A204.1 (cell line): ENCODE results near the gene PTPRN2.
"Not testable (repeated sequence)": the region's sequence is repeated elsewhere in the genome, so short reads cannot be mapped to it uniquely, and the experiment has no call there.

ENCODE experiments used
- FAIRE-seq: peaks from 2 replicates; lab custom pipeline; 2012; peaks lifted over from hg19 to GRCh38; lab: Jason Lieb, UNC

The PTPRN2 gene

DNA sequence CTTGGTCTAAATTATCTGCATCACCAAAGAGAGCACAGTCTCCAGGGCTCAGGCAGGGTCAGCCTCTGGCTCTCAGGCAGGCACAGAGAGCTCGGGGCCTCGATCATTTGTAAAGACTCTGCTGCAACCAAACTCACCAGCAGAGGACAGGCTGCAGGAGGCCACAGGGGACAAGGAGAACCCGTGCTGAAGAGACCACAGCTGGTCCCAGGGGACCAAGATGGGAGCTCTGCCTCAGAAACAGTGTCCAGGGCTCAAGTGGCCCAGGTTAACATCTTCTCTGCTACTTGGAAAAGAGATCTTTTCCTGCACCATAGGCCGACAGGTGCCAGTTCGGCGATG is 543.2 kb downstream of the PTPRN2 start:
- no peak for FAIRE-seq

DNA sequence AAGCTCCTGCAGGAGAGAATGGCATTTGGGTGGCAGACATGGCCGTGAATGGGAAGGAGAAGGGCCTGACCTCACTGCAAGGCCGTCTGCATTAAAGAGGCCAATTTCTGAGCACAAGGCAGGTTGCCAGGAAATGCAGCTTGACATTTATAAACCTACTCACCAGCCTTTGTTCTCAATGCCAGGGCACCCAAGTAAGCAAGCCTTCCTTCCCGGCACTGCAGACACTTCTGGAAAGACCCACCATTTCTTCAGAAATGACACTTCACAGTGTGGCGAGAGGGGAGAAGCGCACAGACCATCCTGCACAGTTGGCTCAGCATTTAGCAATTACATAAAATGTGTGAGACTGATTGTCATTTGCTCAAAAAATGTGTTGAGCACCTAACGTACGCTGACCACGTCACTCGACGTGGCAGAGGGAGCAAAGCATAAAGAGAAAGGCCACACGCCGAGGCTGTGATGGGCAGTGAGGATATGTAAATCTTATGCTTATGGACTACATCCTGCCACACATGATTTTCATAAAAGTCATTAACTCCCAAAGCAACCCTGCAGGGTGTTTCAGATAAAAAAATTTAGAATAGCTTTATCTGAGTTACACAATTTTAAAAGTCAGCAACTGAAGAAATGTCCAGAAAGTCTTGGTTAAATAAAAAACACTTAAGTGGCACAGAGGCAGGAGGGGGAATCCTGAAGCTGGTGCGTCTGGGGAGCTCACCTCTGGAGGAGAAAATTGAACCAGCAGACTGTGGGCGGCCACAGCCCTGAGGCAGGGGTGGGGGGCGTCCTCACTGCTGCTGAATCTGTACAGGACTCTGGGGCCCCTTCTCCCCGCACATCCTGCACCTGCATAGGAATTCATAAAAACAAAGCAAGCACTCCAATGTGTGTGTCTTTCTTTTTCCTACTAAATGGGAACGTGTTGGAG is 543.8 kb downstream of the PTPRN2 start:
- no peak for FAIRE-seq

DNA sequence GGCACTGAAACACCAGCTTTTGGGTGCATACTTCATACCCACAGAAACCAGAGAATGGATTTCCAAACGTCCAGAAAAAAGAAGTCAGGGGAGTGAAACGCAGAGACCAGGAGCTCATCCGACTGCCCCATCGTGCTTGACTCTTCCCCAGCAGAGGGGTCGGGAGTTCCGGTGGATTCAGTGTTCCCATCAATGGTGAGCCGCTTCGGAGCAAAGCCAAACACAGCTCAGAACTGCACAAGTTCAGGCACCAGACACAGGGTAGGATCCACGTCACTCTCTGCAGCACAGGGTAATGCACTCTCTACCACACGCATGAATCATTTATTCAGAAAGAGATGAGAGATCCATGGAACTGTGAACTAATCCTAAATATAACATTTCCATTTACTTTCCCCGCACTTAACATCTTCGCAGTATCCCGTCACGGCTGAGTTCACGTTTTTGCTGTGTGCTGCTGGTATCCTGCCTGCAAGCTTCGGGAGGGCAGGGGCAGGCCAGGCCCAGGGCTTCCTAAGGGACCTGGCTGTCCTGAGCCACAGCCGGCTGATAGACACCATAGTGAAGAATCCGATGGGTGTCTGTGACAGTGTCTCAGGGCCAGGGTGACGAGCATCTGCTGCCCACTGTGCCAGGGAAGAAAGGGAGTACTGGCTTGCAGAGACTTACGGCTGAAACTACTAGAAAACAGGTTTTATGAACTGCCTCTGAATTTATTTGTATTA is 545.3 kb downstream of the PTPRN2 start:
- FAIRE-seq = no peak

DNA sequence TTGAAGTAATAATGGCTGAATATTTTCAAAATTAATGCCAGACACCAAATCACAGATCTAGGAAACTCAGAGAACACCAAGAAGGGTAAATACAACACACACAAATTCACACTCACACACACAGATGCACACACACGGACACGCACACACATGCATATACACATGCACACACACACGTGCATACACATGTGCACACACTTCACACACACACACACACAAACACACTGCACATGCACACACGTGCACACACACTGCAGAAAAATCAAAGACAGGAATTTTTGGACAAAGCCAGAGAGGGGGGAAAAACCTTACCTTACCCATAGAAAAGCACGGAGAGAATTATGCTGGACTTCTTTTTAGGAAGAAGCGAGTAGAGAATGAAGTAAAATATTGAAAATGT is 547.4 kb downstream of the PTPRN2 start:
- no peak for FAIRE-seq

DNA sequence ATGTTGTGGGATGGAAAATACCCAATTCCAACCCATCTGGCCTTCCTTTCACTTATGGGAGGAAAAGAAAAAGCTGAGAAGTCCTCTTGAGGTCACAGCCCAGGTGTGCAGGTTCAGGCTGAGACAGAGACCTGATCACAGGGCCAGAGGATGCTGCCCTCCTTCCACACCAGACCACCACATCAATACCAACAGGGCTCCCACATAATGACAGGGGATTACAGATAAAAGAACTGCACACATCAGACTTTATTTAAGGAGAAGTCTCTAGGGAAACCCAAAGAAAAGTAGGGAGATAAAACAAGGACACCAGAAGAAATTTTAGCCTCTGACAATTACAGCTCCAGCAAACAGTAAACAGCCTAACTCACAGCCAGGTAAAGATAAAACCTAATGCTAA is 548.4 kb downstream of the PTPRN2 start:
- FAIRE-seq = no peak

DNA sequence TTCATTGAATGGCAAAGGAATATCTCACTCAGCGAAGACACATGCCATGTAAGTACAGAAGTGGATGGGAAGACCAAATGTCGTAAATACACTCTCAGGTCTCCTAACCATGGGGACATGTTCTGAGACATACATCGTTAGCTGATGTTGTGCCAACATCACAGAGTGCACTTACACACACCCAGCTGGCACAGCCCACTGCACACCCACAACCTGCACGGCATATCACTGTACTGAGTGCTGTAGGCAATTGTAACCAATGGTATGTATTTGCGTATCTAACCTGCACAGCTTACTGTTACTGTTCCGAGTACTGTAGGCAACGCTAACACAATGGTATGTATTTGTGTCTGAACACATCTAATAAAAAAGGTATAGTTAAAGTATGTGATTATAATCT is 550.4 kb downstream of the PTPRN2 start:
- FAIRE-seq = no peak

DNA sequence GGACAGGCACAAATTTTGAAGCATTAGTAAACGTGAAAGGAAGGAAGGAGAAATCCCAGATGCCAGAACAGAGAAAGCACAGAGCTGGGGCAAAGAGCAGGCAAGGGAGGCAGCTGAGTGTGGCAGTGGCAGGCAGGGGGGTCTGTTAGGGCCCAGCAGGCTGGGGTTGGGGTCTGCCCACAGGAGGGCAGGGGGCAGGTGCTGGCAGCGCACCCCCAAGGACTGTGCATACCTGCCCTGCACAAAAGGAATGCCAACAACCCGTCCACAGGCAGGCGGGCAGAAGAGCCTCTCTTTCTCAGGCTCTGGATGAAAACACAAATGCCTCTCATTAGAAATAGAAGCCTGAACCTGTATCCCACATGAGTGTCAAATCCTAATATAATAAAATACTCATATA is 552.3 kb downstream of the PTPRN2 start:
- FAIRE-seq = no peak

DNA sequence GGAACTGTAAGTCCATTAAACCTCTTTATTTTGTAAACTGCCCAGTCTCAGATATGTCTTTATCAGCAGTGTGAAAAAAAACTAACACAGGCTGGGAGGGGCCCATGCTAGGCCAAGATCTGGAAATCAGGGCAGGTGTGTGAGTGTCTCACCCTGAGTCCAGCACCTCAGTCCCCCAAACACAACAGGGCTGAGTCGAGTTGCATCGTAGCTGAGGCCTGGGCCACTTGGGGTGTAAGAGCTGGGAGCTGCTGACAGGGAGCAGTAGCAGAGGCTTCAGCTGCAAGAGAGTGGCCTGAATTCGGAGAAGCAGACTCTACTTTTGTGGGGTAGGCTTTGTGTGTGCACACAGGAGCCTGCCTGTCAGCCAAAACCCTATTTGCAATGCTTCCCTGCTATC is 553.1 kb downstream of the PTPRN2 start:
- no peak for FAIRE-seq

DNA sequence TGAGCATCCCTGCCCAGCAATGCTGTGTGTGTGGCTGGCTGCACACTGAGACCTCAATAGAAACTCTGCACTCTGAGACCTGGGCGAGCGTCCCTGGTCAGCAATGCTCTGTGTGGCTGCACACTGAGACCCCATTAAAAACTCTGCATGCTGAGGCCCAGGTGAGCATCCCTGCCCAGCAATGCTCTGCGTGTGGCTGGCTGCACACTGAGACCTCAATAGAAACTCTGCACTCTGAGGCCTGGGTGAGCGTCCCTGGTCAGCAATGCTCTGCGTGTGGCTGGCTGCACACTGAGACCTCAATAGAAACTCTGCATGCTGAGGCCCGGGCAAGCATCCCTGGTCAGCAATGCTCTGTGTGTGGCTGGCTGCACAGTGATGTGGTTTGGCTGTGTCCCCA is 553.7 kb downstream of the PTPRN2 start:
- not testable (repeated sequence) for FAIRE-seq

DNA sequence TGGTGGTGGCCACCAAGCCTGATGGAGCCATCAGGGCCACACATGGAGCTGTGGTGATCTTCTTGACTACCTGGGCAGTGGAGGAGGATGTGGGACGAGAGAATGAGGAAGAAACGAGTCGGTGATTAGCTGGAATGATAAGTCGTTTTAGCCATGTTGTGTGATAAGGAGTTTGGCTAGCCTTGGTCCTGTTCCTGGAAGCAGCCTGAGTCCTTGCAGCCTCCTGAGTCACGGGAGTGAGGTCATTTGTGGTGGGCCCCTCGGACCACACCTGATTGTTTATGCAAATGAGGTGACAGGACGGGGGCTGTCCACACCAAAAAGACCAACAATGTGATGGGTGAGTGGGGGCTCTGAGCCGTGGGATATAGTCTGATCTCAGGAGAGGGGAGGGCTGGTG is 554.4 kb downstream of the PTPRN2 start:
- no peak for FAIRE-seq

DNA sequence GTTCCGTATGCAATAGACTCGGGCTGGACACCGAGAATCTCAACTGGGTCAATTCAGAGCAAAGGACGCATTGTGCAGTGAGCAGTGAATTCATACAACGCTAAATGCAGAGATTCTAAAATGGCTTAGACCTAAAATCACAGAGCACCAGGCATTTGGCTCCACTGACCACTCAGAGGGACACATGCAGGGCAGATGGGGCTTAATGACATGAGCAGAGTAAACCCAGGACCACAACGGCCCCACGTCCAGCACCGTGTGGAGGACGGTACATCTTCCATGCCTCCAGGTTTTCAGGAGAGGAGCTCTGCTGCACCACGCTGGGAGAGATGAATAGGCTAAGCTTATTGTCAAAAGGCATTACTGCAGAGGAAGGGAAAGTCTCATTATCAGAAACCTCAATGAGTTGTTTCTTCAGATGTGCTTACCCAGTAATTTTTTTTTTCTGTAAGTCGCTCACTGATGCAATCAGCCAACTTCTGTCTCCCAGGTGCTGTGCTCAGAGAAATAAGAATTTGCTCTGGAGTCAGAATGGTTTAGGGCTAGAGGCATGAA is 555.0 kb downstream of the PTPRN2 start:
- no peak for FAIRE-seq

DNA sequence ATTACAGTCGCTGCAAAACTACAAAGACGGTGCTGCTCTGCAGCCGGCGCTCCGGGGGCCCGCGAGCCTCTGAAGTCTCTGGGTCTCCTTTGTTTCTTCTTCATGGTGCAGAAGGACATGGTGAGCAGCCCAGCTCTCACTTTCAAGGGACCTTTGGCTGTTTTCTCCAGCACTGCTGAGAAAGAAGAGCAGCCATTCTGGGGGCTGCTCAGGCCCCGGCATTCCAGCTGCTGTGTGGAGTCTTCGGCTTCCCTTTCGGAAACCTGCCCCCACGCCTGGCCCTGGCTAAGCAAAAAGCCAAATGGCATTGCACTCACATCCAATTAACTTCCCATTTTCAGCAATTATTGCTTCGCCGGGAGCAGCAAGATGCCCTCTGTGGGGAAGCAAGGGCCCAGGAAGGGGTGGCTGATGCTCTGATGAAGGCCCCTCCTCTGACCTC is 555.7 kb downstream of the PTPRN2 start:
- no peak for FAIRE-seq

DNA sequence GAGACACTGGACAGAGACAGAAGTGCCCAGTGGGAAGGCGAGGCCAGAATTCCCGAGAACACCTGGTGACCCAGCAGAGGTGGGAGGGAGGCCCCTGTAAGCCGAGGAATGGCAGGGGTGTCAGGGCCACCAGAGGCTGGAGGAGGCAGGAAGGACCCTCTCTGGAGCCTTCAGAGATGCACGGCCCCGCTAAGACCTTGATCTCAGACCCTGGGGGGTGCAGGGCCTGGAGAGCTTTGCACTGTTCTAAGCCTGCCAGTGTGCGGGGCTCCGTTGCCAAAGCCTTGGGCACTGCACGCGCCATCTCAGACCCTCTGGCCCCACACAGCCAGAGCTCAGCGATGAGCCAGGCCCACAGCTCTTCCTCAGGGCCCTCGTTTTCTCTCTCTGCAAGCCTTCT is 557.1 kb downstream of the PTPRN2 start:
- no peak for FAIRE-seq

DNA sequence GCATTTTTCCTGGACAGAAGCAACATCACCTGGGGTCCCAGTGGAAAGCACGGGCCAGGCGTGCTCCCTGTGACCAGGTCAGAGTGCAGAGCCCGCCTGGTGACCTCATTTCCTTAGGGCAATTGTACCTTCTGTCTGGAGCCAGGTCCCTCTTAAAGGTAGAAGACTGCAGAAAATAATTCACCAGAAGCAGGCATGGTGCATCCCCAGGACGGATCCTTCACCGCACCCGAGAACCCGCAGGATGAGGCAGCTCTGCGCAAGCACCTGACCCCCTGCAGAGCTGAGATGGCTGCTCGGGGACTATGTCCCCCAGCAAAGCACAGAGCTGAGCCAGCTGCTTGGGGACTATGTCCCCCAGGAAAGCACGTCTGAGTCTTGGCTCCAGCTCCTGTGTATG is 557.6 kb downstream of the PTPRN2 start:
- no peak for FAIRE-seq

DNA sequence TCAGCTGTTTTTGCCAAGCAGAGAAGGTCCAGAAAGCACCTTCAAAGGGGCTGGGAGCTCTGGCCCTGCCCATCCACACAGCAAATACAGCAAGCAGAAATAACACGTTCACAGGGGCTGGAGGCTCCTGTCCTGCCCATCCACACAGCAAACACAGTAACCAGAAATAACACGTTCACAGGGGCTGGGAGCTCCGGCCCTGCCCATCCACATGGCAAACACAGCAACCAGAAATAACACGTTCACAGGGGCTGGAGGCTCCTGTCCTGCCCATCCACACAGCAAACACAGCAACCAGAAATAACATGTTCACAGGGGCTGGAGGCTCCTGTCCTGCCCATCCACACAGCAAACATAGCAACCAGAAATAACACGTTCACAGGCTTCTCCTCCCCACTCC is 558.1 kb downstream of the PTPRN2 start:
- no peak for FAIRE-seq

DNA sequence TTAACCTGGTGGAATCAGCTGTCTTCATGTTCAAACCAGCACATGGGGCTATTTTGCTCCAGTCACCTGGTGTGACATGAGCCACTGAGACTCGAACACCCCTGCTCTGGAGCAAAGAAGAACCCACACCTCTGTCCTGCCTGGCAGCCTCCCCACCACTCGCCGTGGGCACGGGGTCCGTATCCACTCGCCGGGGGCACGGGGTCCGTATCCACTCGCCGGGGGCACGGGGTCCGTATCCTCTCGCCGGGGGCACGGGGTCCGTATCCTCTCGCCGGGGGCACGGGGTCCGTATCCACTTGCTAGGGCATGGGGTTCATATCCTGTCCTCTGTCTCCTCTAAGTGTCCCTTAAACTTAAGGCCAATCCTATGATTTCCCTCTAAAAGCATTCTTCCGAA is 558.7 kb downstream of the PTPRN2 start:
- FAIRE-seq = no peak

DNA sequence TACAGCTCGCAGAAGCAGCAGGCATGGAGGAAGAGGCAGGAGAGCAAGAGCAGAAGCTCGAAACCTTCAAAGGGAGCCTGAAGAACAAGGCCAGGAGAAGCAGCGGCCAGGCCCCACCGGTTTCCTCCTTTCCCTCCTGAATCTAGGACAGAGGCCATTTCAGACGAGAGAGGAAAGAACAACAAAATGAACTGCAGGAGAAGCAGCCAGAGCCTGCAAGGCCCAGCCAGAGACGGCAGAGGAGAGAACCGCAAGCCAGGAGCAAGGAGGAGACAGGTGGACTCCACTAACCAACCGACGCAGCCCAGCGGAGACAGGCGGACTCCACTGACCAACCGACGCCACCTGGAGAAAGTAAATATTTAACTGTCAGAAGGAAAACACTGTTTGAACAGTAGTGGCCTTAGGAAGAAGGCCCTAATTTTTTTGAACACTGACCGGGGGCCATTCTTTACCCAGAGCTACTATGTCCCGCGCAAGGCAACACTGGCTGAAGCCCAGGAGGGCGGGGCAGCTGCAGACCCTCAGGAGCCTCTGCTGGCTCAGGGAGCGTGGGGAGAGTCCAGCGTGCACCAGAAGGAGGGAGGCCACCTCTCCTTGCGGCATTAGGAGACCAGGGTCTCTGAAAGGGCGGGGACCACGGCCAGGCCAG is 559.2 kb downstream of the PTPRN2 start:
- no peak for FAIRE-seq

DNA sequence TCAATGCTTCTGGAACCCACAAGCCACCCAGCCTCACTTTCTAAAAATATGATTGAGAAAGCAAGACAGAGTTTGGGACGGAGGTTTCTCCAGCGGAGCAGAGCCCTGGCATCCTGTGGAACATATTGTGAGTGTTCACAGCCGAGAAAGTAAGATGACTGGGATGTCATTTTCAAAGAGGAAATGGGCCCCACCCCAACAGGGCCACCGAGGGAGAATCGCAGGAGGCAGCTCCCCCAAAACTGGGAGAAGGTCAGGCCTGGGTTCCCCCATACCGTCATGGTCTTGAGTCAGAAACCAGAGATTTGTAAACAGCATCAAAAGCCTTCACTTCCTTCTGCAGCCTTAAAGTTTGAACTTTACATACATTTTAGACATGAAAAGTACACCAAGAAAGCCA is 560.0 kb downstream of the PTPRN2 start:
- no peak for FAIRE-seq

DNA sequence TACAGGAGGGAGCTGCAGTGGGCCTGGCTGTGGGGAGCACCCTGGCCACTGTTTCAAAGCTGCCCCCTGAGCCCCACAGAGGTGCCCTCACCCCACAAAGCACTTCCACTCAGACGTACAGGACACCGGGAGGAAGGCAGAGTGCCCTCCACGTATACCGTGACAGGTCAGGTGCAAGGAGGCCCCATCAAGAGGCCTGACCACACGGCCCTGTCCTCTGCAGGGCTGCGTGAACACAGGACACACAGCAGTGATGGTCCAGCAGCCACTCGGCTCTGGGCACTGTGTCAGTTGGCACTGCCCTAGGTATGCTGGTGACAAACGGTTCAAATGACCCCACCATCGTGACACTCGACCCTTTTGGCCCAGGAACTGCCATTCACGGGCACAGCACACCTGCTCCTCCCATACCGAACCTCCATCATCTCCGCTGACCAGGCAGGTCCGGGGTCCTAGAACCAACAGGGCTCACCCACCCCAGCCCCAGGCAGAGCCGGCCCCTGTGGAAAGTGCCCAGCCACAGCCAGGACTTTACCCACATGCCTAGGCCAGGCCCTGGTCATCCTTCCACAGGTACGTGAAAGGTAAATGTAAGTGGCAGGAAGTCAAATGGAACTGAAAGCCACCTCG is 560.9 kb downstream of the PTPRN2 start:
- FAIRE-seq = no peak

DNA sequence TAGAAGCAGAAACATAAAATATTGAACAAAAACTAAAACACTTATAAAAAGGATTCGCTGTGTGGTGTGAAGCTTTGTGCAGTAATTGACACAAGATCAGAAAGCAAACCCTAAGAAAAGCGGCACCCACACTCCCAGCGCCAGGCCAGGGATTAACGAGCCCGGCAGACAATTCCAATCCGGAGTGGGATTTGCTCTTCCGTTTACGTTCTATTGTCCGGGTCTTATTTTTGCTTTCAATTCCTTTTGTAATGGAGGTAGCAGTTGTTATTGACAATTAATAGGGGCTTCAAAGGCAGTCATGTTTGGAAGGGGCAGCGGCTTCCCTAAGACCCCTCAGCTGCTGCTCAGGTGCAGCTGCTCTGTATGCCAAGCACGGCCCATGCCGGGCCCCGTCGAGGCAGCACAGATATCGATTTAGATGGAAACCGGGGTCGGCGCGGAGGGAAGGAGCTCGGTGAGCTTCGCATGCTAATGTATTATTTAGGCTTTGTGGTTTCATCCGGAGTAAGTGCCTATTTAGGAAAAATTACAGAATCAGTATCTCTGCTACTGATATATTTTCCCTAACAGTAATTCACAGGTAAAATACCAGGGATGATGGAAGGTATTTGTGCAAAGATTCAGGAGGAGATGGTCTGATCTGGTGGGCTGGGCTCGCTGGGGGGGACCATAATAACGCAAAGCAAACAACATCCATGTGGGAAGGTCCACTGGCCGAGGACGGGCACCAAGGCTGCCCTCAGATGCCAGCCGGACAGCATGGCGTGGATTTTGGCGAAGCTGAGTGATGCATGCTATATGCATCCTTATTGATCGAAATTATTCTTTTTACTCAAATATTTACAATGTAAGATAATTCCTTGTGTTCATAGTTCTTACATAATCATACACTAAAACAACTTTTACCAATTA is 561.7 kb downstream of the PTPRN2 start:
- FAIRE-seq = no peak

DNA sequence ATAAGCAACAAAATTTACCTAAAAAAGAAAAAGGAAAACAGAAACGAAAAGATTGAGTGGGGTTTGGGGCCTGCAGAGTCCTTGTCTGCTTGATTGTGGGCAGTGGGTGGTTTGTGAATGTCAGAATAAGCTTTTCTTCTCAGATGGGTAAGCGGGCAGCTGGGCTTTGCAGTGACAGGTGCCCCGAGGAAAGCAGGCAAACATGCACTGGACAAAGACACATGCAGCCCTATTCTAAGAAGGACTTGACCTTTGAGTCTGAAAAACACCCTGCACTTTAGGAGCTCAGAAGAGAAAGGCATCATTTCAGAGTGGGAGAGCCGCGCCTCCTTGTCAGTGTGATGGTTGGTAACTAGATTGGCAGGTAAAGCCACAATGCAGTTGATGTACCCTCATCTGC is 562.7 kb downstream of the PTPRN2 start:
- no peak for FAIRE-seq
